ENCODE data around the gene CD86.
"Not testable (repeated sequence)": the region's sequence is repeated elsewhere in the genome, so short reads cannot be mapped to it uniquely, and the experiment has no call there.

CD86 gene, protein sequence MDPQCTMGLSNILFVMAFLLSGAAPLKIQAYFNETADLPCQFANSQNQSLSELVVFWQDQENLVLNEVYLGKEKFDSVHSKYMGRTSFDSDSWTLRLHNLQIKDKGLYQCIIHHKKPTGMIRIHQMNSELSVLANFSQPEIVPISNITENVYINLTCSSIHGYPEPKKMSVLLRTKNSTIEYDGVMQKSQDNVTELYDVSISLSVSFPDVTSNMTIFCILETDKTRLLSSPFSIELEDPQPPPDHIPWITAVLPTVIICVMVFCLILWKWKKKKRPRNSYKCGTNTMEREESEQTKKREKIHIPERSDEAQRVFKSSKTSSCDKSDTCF

DNA sequence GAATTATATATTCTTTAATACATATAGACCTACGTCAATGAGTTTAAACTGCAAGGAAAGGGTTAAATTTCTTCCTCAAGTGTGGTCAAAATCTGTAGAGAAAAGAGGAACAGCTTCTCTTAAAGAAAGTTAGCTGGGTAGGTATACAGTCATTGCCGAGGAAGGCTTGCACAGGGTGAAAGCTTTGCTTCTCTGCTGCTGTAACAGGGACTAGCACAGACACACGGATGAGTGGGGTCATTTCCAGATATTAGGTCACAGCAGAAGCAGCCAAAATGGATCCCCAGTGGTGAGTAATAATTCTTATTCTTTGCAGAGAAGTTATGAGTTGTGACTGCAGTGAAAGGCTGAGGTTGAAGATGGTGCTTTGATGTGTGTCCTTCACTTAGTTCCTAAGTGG is at the start of gene CD86:
Gene CD86 (plus strand): TSS at position 148 of the 400 bp plus-strand sequence. CDS start 128 bp downstream, at position 276.
- DNase-seq: no peak

DNA sequence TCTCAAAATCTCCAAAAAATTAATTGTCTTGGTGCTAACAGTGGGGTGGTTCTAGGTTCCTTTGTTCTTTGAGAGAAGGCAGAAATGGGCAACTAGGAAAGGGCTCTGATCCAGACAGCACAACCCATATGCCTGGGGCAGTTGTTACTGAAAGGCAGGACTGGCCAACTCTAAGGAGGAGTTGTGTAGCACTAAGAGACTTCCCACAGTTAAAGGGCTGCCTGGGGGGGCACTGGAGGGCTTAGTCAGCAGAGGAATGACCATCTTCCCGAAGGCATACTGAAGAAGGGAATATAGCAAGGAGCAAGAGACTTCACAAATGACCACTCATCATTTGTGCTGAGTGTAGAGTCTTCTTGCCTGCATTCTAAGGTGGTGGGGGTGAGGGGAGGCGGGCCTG is 48.9 kb upstream of the CD86 start:
- no peak for DNase-seq

DNA sequence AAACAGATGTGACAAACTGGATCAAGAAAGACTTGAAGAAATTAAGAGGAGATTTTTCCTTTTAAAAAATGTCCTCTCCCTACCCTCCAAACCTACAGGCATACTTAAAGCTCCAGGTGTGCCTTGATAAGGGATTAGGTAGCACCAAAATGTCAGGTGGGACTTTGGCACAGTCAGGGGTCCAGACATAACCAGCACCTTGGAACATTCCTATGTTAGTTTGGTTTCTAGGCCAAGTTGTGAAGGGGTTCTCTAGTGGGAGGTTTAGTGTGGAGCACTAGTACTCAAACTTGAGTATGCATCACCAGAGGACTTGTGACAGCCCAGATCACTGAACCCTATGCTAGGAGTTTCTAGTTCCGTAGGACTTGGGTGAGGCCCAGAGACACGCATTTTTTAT is 47.0 kb upstream of the CD86 start:
- DNase-seq: no peak

DNA sequence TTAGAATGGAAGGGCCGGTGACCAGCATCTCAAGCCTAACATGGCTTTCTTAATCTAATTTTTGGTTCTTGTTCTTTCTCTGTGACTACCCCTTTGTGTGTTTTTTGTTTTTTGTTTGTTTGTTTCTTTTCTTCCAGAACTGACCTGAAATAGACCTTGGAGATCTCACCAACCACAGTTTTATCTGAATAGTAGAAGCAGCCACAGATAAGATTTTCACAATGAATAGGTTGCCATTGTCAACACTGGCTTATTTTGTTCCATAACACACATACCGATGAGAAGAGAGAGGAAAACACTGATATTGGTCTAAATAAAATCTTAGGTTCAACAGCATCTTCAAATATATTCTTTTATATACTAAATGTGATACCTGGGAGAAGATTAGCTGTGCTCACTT is 44.7 kb upstream of the CD86 start:
- no peak for DNase-seq

DNA sequence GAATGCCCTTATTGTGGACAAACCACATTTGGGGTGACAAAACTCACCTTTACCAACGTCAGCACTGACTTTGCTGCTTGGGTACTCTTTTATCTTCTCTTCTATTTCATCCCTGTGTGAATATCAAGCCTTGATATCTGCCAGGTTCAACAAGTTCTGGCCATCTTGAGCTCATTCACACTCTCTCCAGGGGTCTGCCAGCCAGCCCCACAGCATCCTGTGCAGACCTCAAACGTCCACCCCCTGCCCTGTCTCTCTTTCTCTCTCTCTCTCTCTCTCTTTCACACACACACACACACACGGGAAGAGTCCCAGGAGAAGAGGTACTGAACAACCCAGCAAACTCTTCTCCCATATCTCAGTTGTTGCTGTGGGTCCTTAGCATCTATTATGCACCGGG is 43.8 kb upstream of the CD86 start:
- DNase-seq: no peak

DNA sequence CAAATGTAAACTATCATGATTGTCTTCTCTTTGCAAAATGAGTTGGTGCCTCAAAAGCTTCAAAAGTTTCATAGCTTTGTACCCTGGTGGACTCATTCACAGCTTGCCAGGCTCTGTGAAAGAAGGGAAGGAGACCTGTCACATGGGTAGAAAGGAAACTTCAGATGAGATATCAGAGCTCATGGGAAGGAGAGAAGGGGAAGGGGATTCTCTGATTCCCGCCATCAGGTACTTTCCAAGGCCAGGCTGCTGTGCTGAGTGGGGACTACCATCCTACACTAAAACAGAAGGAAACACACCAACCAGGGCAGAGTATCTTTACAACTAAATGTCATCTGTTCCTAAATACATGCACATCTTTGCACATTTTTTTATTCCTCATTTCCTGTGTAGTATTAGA is 42.3 kb upstream of the CD86 start:
- DNase-seq: no peak

DNA sequence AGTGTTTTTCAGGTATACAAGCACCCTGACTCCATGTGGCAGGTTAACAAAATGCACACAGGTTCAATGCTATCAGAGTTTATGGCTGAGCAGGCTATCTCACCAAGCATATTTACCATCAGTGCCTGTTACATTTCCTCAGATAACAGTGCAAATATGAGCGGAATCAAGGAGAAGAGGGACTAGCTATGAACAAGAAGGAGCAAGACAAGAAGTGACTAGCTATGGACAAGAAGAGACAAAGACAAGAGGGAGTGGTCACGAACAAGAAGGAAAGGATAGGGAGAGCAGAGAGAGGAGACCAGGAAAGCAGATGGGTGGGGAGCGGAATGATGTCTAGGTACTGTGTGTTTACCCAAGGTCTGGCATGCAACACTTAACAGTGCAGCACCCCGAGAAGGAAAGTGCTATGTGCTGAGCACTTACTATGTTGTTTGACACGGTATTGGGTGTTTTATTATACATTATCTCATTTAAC is 41.7 kb upstream of the CD86 start:
- DNase-seq: no peak

DNA sequence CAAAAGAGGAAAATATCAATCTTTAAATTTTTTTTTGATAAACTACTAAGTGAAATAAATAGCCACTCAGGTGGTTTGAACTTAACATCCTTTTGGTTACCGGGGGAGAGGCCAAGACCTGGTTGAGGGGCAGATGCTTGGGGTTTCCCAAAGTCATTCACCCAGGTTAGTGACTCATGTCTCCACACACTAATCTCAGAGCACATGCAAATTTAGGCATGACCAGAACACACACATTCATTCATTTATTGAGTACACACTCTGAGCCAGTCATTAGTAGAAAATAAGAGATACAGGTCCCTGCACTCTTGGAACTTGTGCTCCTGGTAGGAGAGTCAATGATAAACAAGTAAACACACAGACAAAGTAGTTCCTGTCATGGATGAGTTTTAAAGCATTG is 40.4 kb upstream of the CD86 start:
- DNase-seq: no peak

DNA sequence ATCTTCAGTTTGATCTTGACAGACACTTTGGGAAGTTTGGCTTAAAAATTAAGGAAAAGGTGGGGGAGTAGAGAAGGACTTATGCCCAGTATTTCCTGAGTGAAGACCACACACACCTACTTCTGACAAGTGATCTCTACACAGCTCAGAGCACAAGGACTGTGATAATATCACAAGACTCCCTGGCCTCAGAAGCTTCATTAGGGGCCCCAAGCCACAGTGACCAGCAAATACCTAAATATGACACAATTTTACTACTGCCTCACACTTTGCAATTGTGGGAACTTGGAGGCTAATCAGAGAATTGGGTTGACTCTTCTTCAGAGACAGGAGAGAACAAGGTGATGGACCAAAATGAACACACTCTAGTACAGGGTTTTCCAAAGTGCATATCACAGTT is 35.7 kb upstream of the CD86 start:
- no peak for DNase-seq

DNA sequence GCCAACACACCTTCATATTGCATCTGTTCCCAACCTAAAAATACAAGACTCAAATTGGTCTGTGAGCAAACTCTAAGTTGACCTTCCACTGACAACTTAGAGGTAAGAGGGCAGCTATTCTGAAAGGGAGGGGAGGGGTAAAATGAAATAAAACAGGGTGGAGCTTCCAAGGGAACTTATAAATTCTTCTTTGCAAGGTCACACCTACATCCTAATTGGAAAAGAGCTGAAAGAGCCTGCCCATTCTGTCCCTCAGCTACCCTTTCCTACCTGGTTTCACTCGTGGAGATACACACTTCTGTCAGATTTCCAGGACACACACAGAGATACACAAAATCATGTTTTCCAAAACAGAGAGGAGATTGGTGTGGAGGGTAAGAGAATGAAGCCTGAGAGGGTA is 34.1 kb upstream of the CD86 start:
- DNase-seq: no peak

DNA sequence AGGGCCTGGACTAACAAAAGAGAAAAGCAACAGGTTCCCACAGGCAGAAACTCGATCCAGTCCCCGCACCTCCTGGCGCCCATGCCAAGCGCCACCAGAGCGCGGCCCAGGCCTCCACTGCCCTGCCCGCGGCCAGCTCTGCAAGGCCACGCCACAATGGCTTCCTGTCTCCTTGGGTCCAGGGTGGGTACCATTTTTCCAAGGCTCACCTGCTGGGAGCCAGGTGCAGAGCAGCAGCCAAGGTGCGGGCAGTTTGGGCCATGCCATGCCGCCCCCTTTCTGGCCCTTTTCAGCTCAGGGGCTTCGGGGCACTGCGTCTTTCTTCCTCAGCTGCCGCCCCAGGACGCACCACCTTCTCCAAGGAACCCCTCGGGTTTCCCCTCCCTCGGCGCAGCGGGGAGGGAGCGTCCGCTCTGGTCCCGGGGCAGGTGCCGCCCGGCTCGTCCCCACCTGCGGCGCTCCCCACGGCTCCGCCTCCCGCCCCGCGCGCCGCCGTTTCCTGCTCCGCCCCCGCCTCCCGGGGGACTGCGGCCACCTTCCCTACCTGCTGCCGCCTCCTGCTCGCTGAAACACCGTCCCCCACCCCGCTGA is 33.3 kb upstream of the CD86 start, which contains the start of gene ILDR1:
Gene ILDR1 (minus strand): TSS at position 437 of the 591 bp plus-strand sequence. CDS start 170 bp downstream, at position 267.
- no peak for DNase-seq

DNA sequence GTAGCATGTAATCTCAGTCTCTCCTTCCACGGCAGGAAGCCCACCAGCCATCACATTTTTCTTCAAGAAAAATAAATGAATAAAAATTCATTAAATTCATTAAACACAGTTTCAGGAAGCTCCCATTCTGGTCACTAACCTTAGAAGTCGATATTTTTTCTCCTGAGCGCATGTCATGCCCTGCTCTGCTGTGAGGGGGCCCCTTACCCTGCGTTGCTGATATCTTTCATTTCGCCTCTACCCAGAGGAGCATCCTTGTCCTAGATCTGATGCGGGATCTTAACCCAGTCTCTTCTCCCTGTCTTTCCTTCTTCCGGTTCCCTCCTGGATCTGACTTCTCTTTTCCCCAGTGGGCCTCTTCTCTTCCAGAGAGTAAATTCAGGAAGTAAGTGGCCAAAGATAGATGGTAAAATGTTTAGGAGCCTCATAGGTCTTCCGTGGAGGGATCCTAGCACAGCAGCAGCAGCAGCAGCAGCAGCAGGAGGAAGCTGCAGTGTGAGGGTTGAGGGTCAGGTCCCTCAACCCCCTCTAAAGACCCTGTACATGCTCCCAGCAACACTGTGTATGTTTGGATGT is 31.7 kb upstream of the CD86 start:
- no peak for DNase-seq

DNA sequence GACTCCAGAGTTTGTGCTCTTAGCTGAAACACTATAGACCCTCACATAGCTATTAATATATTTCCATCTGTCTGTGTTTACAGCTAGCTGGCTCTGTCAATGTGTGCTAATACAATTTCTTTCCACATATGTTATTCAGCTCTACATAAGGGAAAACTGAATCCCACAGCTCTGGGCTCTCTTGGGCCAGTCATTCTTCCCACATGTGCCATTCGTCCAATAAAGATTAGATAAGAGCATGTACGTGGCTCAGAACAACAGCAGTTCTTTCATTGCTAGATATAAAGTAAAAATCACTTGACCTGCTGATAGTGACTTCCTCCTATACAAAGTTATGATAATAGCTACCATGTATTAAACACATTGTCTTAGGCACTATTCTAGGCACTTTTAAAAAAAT is 30.4 kb upstream of the CD86 start:
- no peak for DNase-seq

DNA sequence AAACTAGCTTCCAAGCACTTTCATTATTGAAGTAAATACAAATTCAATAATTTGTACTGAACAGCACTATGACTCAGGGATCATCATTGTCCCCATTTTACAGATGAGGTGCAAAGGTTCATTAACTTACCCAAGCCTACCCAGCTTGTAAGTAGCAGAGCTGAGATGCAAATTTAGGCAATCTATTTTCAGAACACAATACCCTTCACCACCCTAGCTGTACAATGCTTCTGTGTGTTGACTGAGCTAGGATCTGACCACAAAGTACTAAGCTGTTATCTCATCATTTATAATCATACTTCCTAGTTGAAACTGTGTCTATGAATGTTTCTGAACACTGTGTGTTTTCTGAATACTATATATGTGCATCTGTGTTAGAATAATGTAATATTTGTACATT is 29.9 kb upstream of the CD86 start:
- no peak for DNase-seq

DNA sequence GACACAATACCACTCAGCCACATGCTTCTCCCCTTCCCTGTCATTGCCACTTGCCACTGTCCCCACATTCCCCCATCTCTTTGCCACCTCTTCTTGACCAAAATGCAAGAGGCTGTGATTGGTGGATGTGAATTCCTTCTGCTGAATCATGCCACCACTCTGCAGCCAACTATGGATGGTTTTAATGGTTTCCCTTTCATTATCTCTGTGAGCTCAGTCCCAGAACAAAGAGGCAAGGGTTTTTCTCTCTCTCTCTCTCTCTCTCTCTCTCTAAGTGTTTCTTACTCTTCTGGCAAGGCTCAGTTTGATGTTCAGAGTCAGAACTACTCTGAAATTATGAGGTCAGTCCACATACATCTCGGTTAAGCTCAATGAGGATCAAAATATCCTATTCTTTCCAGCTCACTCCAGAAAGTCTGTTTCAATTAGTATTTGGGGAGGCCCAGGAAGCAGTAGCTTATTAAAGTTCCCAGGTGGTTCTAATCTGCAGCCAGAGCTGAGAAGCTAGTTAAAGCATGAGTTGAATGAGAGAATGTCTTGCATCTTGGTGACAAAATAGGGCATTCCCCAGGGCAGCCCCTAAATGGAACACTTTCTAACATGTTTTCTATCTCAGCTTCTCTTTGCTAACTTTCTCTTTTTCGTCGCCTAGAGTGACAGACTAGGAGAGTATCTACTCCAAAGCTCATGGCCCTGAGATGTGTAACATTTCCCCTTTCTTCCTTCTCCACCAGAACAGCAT is 24.6 kb upstream of the CD86 start:
- DNase-seq: no peak

DNA sequence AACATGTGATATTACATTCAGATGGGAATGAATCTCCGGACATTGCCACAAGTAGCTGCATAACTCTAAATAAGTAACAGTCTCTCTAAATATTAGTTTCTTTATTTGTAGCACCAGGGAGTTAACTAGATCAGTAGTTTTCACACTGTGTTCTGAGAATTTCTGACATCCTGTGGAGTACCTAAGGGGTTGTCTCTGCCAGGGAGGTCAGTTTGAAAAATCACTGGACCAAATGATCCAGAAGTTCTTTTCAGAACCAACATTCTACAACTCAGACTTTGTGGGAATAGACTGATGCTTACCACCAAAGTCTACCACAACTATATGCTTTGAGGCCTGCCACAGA is 24.1 kb upstream of the CD86 start:
- DNase-seq: no peak

DNA sequence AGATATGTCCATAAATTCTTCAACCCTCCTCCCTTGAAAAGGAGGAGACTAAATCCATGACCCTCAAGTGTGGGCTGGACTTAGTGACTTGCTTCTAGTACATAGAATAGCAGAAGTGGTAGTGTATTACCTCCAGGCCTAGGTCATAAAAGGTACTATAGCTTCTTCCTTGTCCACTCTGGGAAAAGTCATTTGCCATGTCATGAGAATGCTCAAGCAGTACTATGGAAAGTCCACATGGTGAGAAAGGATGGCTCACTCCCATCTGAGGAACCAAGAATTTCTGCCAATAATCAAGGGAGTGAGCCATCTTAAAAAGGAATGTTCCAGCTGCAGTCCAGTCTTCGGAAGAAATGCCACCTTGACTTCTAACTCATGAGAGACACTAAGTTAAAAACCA is 22.6 kb upstream of the CD86 start:
- DNase-seq: no peak

DNA sequence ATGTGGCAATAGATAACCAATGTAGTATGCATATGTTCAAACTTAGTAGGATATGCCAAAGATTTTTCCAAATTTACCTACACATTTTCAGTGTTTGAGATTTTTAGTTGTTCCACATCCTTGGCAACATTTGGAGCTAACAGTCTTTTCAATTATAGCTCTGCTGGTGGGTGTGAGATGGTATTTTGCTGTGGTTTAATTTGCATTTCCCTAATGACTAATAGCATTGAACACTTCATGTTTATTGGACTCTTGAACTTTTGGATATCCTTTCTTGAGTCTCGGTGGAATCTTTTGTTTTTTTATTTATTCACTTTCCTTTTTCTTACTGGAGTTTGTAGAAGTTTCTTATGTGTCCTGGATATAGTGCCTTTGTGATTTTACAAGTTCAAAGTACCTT is 22.1 kb upstream of the CD86 start:
- DNase-seq: no peak

DNA sequence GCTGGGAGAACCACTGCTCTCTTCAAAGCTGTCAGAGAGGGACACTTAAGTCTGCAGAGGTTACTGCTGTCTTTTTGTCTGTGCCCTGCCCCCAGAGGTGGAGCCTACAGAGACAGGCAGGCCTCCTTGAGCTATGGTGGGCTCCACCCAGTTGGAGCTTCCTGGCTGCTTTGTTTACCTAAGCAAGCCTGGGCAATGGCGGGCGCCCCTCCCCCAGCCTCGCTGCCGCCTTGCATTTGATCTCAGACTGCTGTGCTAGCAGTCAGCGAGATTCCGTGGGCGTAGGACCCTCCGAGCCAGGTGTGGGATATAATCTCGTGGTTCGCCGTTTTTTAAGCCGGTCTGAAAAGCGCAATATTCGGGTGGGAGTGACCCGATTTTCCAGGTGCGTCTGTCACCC is 7.9 kb upstream of the CD86 start:
- DNase-seq: not testable (repeated sequence)

DNA sequence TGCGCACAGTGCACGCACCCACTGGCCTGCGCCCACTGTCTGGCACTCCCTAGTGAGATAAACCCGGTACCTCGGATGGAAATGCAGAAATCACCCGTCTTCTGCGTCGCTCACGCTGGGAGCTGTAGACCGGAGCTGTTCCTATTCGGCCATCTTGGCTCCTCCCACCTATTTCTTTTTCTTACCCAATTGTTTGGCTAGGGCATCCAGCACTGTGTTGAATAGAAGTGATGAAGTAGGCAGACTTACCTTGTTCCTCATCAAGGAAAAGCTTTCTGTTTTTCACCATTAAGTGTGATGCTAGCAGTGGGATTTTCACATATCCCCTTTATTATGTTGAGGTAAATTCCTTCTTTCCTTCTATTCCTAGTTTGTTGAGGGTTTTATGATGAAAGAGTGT is 7.4 kb upstream of the CD86 start:
- DNase-seq: not testable (repeated sequence)

DNA sequence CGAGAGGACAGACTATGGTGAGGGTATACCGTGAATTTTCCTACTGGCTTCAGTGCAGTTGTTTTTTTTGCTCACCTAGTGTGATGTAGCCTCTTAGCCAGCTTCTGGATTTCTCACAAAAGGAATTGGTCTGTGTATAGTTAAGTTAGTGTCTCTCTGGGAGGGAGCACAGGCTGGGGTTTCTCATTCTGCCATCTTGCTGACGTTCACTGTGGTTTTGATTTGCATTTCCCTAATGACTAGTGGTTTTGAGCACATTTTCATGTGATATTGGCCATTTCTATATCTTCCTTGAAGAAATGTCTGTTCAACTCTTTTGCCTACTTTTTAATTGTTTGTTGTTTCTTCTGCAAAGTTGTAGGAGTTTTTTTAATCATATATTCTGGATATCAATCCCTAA is 2.2 kb upstream of the CD86 start:
- DNase-seq: no peak

DNA sequence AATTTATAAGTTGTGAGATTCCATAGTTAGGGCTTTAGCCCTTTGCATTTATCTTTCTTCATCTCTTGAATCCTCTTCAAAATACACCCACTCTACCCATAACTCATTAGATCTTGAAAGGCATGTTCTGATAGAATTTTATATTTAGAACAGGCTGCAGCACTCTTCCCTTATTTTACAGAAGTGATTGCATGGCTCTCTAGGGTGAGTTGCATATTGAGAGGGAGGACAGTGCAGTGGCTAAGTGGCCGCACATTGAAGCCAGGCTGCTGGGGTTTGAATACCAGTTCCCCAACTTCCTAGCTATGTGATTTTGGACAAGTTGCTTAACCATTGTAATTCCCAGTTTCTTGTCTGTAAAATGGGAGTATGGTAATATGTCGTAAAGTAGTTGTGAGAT is 2.5 kb downstream of the CD86 start:
- DNase-seq: no peak

DNA sequence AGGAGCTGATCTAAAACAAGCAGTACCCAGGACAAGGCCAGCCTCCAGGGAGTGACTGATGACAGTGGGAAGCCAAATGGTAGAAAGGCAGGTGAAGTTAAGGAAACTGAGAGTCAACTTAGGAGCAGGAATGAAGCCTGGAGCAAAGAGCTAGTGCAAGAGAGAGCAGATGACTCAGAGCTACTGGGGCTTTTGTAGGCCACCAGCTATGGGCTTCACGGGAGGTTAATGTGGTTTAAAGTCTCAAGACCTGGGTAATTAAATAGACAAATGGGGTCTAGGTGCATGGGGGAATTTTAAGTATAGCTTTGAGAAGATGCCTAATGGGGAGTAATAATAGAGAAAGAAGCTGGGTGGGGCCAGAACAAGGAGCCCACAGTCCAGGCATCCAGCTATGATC is 3.1 kb downstream of the CD86 start:
- DNase-seq: no peak
